Measurements from ENCODE around the gene CTIF. TPM values are rescaled to one million over a fixed set of nuclear protein-coding genes. Genes with fewer than 3 reads are reported as not detected.

CTIF gene
- total RNA-seq, 4 donors from 2014 or later: 29.0 to 61.5 (median 37.7) TPM

GRCh38 chr18:48766026-48766425 lies 227.2 kb downstream of the CTIF start:
- H3K4me3 ChIP-seq: no peak overlapping the region
- DNase-seq (ENCODE audit: low spot score in 2 of 2): no peak
- H3K27me3 ChIP-seq: no peaks in the 10 kb centered on the region
- 71% methylated on average over 4 of the region's 4 CpGs for WGBS
- H3K36me3 ChIP-seq: peaks cover 28% of the 10 kb centered on the region
- H3K27ac ChIP-seq: no peak overlapping the region
- H3K4me1 ChIP-seq: peaks cover 6% of the 10 kb centered on the region
- no peaks in the 10 kb centered on the region for H3K9me3 ChIP-seq
- TF ChIP-seq CTCF (IDR thresholded peaks at IDR 0.05) (no peak), EP300 (IDR thresholded peaks at IDR 0.05) (no peak), POLR2AphosphoS5 (IDR thresholded peaks at IDR 0.05) (no peak), POLR2A (IDR thresholded peaks at IDR 0.05) (no peak)

GRCh38 chr18:48766487-48766886 lies 227.7 kb downstream of the CTIF start:
- H3K4me1 ChIP-seq: peaks cover 8% of the 10 kb centered on the region
- no peak for DNase-seq (ENCODE audit: low spot score in 2 of 2)
- TF ChIP-seq POLR2AphosphoS5 (IDR thresholded peaks at IDR 0.05): no peak
- TF ChIP-seq CTCF (IDR thresholded peaks at IDR 0.05): no peak
- no peak for TF ChIP-seq POLR2A (IDR thresholded peaks at IDR 0.05)
- no peak for TF ChIP-seq EP300 (IDR thresholded peaks at IDR 0.05)
- H3K27ac ChIP-seq: no peak overlapping the region
- H3K27me3 ChIP-seq: no peaks in the 10 kb centered on the region
- WGBS: 59% methylated on average over 8 of the region's 10 CpGs
- H3K4me3 ChIP-seq: no peak overlapping the region
- peaks cover 23% of the 10 kb centered on the region for H3K36me3 ChIP-seq
- H3K9me3 ChIP-seq: no peaks in the 10 kb centered on the region

DNA sequence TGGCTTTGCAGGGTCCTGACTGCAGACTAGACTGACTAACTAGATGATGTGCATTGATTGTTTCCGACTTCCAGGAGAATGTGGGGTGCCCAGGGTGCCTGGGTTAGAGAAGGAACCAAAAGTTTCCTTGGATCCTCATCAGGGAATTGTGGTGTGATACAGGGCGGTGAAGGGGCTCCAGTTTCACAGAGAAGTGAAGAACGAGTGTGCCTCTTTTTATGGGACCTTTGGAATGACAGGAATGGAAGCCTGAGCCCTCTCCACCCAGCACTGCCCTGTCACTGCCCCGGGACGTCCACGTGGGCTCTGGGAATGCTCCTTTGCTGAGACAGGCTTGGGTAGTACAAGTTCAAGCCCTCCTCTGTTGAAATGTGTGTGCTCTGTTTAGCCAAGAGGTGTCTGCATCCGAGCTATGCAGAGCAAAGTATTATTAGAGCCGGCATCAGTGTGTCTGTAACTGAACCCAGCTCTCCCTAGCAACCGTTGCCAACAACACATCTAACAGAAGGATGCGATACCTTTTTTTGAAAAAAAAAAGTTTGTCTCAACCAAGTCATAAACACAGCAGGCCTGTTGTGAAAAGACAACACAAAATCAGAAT lies 228.4 kb downstream of the CTIF start:
- Histone ChIP-seq H3K27me3 (no peaks in the 10 kb centered on the region), H3K9me3 (no peaks in the 10 kb centered on the region), H3K4me3 (no peak overlapping the region), H3K4me1 (peaks cover 11% of the 10 kb centered on the region), H3K27ac (no peak overlapping the region), H3K36me3 (peaks cover 16% of the 10 kb centered on the region)
- WGBS: 47% methylated on average over 10 of the region's 10 CpGs
- TF ChIP-seq CTCF (IDR thresholded peaks at IDR 0.05): no peak
- TF ChIP-seq POLR2A (IDR thresholded peaks at IDR 0.05): no peak
- TF ChIP-seq POLR2AphosphoS5 (IDR thresholded peaks at IDR 0.05): no peak
- no peak for TF ChIP-seq EP300 (IDR thresholded peaks at IDR 0.05)
- DNase-seq (ENCODE audit: low spot score in 2 of 2): no peak

DNA sequence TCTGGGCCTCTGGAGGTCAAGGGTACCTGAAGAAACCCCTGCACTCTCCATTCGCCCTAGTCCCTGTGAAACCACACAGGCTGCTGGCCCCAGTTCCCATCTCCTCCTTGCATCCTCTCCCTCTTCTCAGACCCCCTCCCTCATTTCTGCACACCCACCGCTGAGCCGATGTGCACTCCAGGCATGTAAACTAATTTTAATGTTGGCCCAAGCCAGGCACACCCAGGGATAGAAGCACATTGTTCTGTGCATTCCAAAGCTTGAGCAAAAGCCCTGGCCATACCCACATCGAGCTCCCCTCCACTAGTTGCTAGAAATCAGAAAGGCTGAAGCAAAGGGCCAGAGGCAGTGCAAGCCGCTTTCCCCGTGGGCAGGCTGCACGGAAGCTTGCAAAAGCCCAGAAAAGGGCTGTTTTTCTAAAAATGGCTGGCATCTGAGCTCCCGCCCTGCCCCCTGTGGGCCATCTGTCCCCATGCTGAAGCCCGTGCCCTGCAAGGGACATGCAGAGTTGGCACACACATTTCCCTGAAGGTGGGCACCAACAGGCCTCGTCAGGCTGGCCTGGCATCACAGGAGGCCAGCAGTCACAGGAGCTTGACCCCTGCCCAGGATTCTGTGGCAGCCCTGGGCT lies 230.3 kb downstream of the CTIF start:
- no peak overlapping the region for H3K27ac ChIP-seq
- no peaks in the 10 kb centered on the region for H3K9me3 ChIP-seq
- DNase-seq (ENCODE audit: low spot score in 2 of 2): no peak
- 77% methylated on average over 9 of the region's 10 CpGs for WGBS
- H3K27me3 ChIP-seq: no peaks in the 10 kb centered on the region
- peaks cover 11% of the 10 kb centered on the region for H3K4me1 ChIP-seq
- H3K4me3 ChIP-seq: no peak overlapping the region
- TF ChIP-seq EP300 (IDR thresholded peaks at IDR 0.05) (no peak), CTCF (IDR thresholded peaks at IDR 0.05) (no peak), POLR2AphosphoS5 (IDR thresholded peaks at IDR 0.05) (no peak), POLR2A (IDR thresholded peaks at IDR 0.05) (no peak)
- H3K36me3 ChIP-seq: peaks cover 6% of the 10 kb centered on the region

GRCh38 chr18:48770243-48770642 lies 231.4 kb downstream of the CTIF start:
- H3K9me3 ChIP-seq: no peaks in the 10 kb centered on the region
- no peak for DNase-seq (ENCODE audit: low spot score in 2 of 2)
- H3K36me3 ChIP-seq: no peaks in the 10 kb centered on the region
- no peak overlapping the region for H3K27ac ChIP-seq
- H3K27me3 ChIP-seq: no peaks in the 10 kb centered on the region
- H3K4me1 ChIP-seq: peaks cover 11% of the 10 kb centered on the region
- TF ChIP-seq POLR2A (IDR thresholded peaks at IDR 0.05) (no peak), CTCF (IDR thresholded peaks at IDR 0.05) (no peak), POLR2AphosphoS5 (IDR thresholded peaks at IDR 0.05) (no peak)
- 99% methylated on average over 7 of the region's 8 CpGs for WGBS
- no peak overlapping the region for H3K4me3 ChIP-seq
